HepG2 (cell line): Measurements from ENCODE around the gene NR3C2. TPM values are rescaled to one million over a fixed set of nuclear protein-coding genes. Genes with fewer than 3 reads are reported as not detected.

ENCODE experiments used
- ATAC-seq: fragments of 200-7000 bp; cut with Tn5 transposase; 3 replicates; pipeline ENCODE4 v1.9.1; 2020; ENCODE audit warnings: mild to moderate bottlenecking, moderate library complexity
- BruUV-seq: library from RNA; stranded (reverse); fragments of 400-500 nt; replicated peaks from 2 replicates; lab custom pipeline; 2021; lab: Mats Ljungman, UMichigan
- CTCF ChIA-PET: fragments of 300-600 bp; formaldehyde crosslinking; extraction: SDS; loops from one replicate; lab custom pipeline; 2021; ENCODE audit warnings: low total read pairs, inconsistent platforms, low intra/inter-chr PET ratio; lab: Yijun Ruan, JAX
- POLR2A ChIA-PET: fragments of 350-600 bp; sonication (Branson Sonifier 250); formaldehyde crosslinking; loops from one replicate; lab custom pipeline; 2020; ENCODE audit warnings: antibody characterized with exemption, inconsistent platforms; lab: Yijun Ruan, JAX
- DNase-seq: peaks from one replicate; pipeline ENCODE4 v3.0.0-alpha.2; 2015; ENCODE audit warnings: low spot score
- FAIRE-seq: peaks from 3 replicates; lab custom pipeline; 2011; peaks lifted over from hg19 to GRCh38; lab: Jason Lieb, UNC
- H2AFZ ChIP-seq: one replicate; pipeline ENCODE4 v1.6.1; 2011; ENCODE audit warnings: low read length, inconsistent platforms
- H3K27ac ChIP-seq: fragments of 300-600 bp; 3 replicates; pipeline ENCODE4 v1.8.0; 2011; ENCODE audit warnings: mixed run types, mild to moderate bottlenecking, mixed read lengths, low read length, inconsistent platforms; ENCODE audit not compliant: insufficient read depth; ENCODE audit errors: extremely low read length
- H3K27me3 ChIP-seq, 2 experiments: fragments of 200-600 bp in 1 of 2; 2 replicates in 1 of 2; 3 replicates in 1 of 2; pipeline versions ENCODE4 v1.6.0 to v1.8.0; 2011; ENCODE audit warnings: low read length in 2 of 2, mild to moderate bottlenecking in 2 of 2, moderate library complexity in 2 of 2, inconsistent platforms in 1 of 2; ENCODE audit not compliant: insufficient read depth in 2 of 2, control insufficient read depth in 1 of 2
- H3K36me3 ChIP-seq, 2 experiments: fragments of 200-600 bp in 1 of 2; replicated peaks in 1 of 2; 2 replicates in 1 of 2; 3 replicates in 1 of 2; pipeline versions ENCODE4 v1.5.1 to v1.8.0; 2011; ENCODE audit warnings: low read length in 2 of 2, inconsistent platforms in 1 of 2; ENCODE audit not compliant: insufficient read depth in 2 of 2, control insufficient read depth in 1 of 2
- H3K4me1 ChIP-seq: 2 replicates; pipeline ENCODE4 v1.5.1; 2012; ENCODE audit warnings: low read length, inconsistent platforms; ENCODE audit not compliant: insufficient read depth
- H3K4me2 ChIP-seq: 2 replicates; pipeline ENCODE4 v1.6.0; 2011; ENCODE audit warnings: low read depth, low read length, inconsistent platforms
- H3K4me3 ChIP-seq, 3 experiments: fragments of 200-600 bp in 1 of 3; sonication (generic), shearing (Covaris generic) in 1 of 3; replicated peaks in 1 of 3; 2 replicates each; pipeline ENCODE4 v1.5.1; 2011 to 2016; ENCODE audit warnings: low read length in 3 of 3, inconsistent platforms in 2 of 3, low read depth in 2 of 3, mild to moderate bottlenecking in 2 of 3, control low read depth in 1 of 3, mixed read lengths in 1 of 3; ENCODE audit not compliant: insufficient read depth in 1 of 3
- H3K79me2 ChIP-seq: one replicate; pipeline ENCODE4 v1.6.1; 2011; ENCODE audit warnings: low read length, inconsistent platforms; ENCODE audit not compliant: insufficient read depth
- H3K9ac ChIP-seq: 2 replicates; pipeline ENCODE4 v1.6.0; 2011; ENCODE audit warnings: mild to moderate bottlenecking, low read depth, low read length, inconsistent platforms; ENCODE audit not compliant: insufficient read depth
- H3K9me3 ChIP-seq: 2 replicates; pipeline ENCODE4 v1.5.1; 2012; ENCODE audit warnings: mild to moderate bottlenecking, low read length
- H4K20me1 ChIP-seq: 2 replicates; pipeline ENCODE4 v1.6.0; 2011; ENCODE audit warnings: inconsistent platforms, mild to moderate bottlenecking, low read length, moderate library complexity; ENCODE audit not compliant: insufficient read depth
- CC2D1A ChIP-seq: sonication (generic); formaldehyde crosslinking; IDR thresholded peaks from 2 replicates; pipeline ENCODE4 v1.8.1; 2023; ENCODE audit warnings: mild to moderate bottlenecking, missing genetic modification reagents
- ELF4 ChIP-seq: sonication (generic); formaldehyde crosslinking; IDR thresholded peaks from 2 replicates; pipeline ENCODE4 v1.5.0; 2020; ENCODE audit warnings: missing genetic modification reagents, mild to moderate bottlenecking, moderate library complexity, borderline replicate concordance
- GZF1 ChIP-seq: sonication (generic); formaldehyde crosslinking; IDR thresholded peaks from 2 replicates; pipeline ENCODE4 v1.5.1; 2020; ENCODE audit warnings: mild to moderate bottlenecking, missing genetic modification reagents
- HDAC1 ChIP-seq: sonication (generic); formaldehyde crosslinking; IDR thresholded peaks from 2 replicates; pipeline ENCODE4 v1.5.1; 2020; ENCODE audit warnings: mild to moderate bottlenecking, missing genetic modification reagents
- KDM6A ChIP-seq: IDR thresholded peaks from 2 replicates; pipeline ENCODE4 v1.6.1; 2016; ENCODE audit warnings: low read depth
- MIXL1 ChIP-seq: IDR thresholded peaks from 2 replicates; pipeline ENCODE4 v1.6.1; 2016
- MTA3 ChIP-seq: sonication (generic); formaldehyde crosslinking; IDR thresholded peaks from 2 replicates; pipeline ENCODE4 v1.4.0; 2020; ENCODE audit warnings: missing genetic modification reagents
- PHF21A ChIP-seq: sonication (generic); formaldehyde crosslinking; IDR thresholded peaks from 2 replicates; pipeline ENCODE4 v1.5.0; 2020; ENCODE audit warnings: mild to moderate bottlenecking, missing genetic modification reagents
- SMAD9 ChIP-seq: sonication (generic); formaldehyde crosslinking; IDR thresholded peaks from 2 replicates; pipeline ENCODE4 v1.5.1; 2020; ENCODE audit warnings: mild to moderate bottlenecking, missing genetic modification reagents
- SMARCC2 ChIP-seq: fragments of 450-650 bp; IDR thresholded peaks from 2 replicates; pipeline ENCODE4 v1.6.1; 2017; ENCODE audit warnings: antibody characterized with exemption, mild to moderate bottlenecking
- SNAPC2 ChIP-seq: sonication (generic); formaldehyde crosslinking; IDR thresholded peaks from 2 replicates; pipeline ENCODE4 v1.8.1; 2022; ENCODE audit warnings: mild to moderate bottlenecking, missing genetic modification reagents
- SRSF4 ChIP-seq: fragments of 200-400 bp; formaldehyde crosslinking; IDR thresholded peaks from one replicate; pipeline ENCODE4 v1.6.1; 2018; ENCODE audit warnings: mild to moderate bottlenecking, low read depth, low read length, moderate library complexity; ENCODE audit not compliant: poor library complexity, severe bottlenecking
- TRAFD1 ChIP-seq: sonication (generic); formaldehyde crosslinking; IDR thresholded peaks from 2 replicates; pipeline ENCODE4 v1.5.1; 2020; ENCODE audit warnings: missing genetic modification reagents, mild to moderate bottlenecking, borderline replicate concordance
- ZBTB20 ChIP-seq: sonication (generic); formaldehyde crosslinking; IDR thresholded peaks from 2 replicates; pipeline ENCODE4 v1.8.1; 2023; ENCODE audit warnings: missing genetic modification reagents, low read depth, mild to moderate bottlenecking, borderline replicate concordance
- ZNF138 ChIP-seq: sonication (generic); formaldehyde crosslinking; IDR thresholded peaks from 2 replicates; pipeline ENCODE4 v1.5.0; 2020; ENCODE audit warnings: mild to moderate bottlenecking, low read depth, missing genetic modification reagents
- ZNF468 ChIP-seq: sonication (generic); formaldehyde crosslinking; IDR thresholded peaks from 2 replicates; pipeline ENCODE4 v1.8.0; 2022; ENCODE audit warnings: mild to moderate bottlenecking, moderate library complexity, missing genetic modification reagents
- ZNF724P ChIP-seq: sonication (generic); formaldehyde crosslinking; IDR thresholded peaks from 2 replicates; pipeline ENCODE4 v1.8.0; 2022; ENCODE audit warnings: missing genetic modification reagents, borderline replicate concordance
- ZNF781 ChIP-seq: sonication (generic); formaldehyde crosslinking; IDR thresholded peaks from 2 replicates; pipeline ENCODE4 v1.5.1; 2020; ENCODE audit warnings: borderline replicate concordance, mild to moderate bottlenecking, missing genetic modification reagents; ENCODE audit errors: not compliant biosample characterization
- WGBS: methylation state at CpG from one replicate; pipeline ENCODE4 v1.1.6; 2017; ENCODE audit warnings: low lambda C conversion rate; 5-methylcytosine and 5-hydroxymethylcytosine counted together
- in situ Hi-C: cut with HindIII; loops from 2 replicates; pipeline ENCODE4 v1.10.0; 2017; ENCODE audit warnings: low pct_unique_long_range_greater_than_20kb; ENCODE audit not compliant: extremely low pct_ligation_motif_present
- intact Hi-C: fragments of 100-400 bp; cut with micrococcal nuclease; formaldehyde crosslinking; loops from one replicate; pipeline ENCODE4 v1.10.0; 2022; ENCODE audit not compliant: unreplicated experiment
- polyA plus RNA-seq, 8 experiments: library from polyadenylated mRNA; depleted of rRNA in 3 of 8; stranded (reverse) in 7 of 8; unstranded in 1 of 8; fragments of >200 nt; fragmentation: Illumina TruSeq in 4 of 8; extraction: Trizol in 4 of 8; gene quantifications; 2 replicates each; pipeline versions ENCODE4 v1.2.1 to v1.2.3, GENCODE V29; 2011 to 2016; ENCODE audit warnings: low read depth in 4 of 8, missing spikeins in 1 of 8, mixed read lengths in 1 of 8; ENCODE audit not compliant: insufficient read depth in 1 of 8
- total RNA-seq, 5 experiments: library from RNA; depleted of rRNA; stranded (reverse); fragments of >200 nt; fragmentation: Illumina TruSeq; extraction: Trizol; gene quantifications; 2 replicates each; pipeline ENCODE4 v1.2.3, GENCODE V29; 2016; ENCODE audit warnings: low read depth in 1 of 5
- TF ChIP-seq, protein P1 (sequence below): sonication (generic); formaldehyde crosslinking; IDR thresholded peaks from 2 replicates; pipeline ENCODE4 v1.4.0; 2020; ENCODE audit warnings: mild to moderate bottlenecking, missing genetic modification reagents

Gene NR3C2
- total and polyA plus RNA-seq, 2 of the 13 experiments (the other 11 are each of a cell fraction or from before 2014, with no cell fraction given), result 0.26 to 0.46 TPM

GRCh38 chr4:148192526-148192925 lies 249.7 kb downstream of the NR3C2 start:
- Histone ChIP-seq H3K4me2 (no peak overlapping the region), H3K27me3 (no peaks in the 10 kb centered on the region), H3K4me1 (no peaks in the 10 kb centered on the region), H3K36me3 (no peaks in the 10 kb centered on the region), H3K9me3 (no peaks in the 10 kb centered on the region), H3K79me2 (no peaks in the 10 kb centered on the region), H4K20me1 (no peaks in the 10 kb centered on the region), H3K27ac (no peak overlapping the region)
- BruUV-seq, result no TSS peak
- DNase-seq, result no peak
- in situ Hi-C loops, result no loop called here
- no peak for ATAC-seq
- no CpG with 5 or more reads among the region's 3 CpGs for WGBS
- POLR2A ChIA-PET, result no interaction called here
- TF ChIP-seq ELF4 (CRISPR knock-in tag) (no peak), SNAPC2 (CRISPR knock-in tag) (no peak), KDM6A (no peak), MTA3 (no peak), SRSF4 (no peak), PHF21A (CRISPR knock-in tag) (no peak), SMARCC2 (no peak), ZBTB20 (CRISPR knock-in tag) (no peak), SMAD9 (CRISPR knock-in tag) (no peak), ZNF781 (CRISPR knock-in tag) (no peak), ZNF138 (CRISPR knock-in tag) (no peak), HDAC1 (CRISPR knock-in tag) (no peak), TRAFD1 (no peak), ZNF468 (no peak), CC2D1A (no peak), MIXL1 (CRISPR knock-in tag) (no peak), GZF1 (CRISPR knock-in tag) (no peak), ZNF724P (CRISPR knock-in tag) (no peak)
- TF ChIP-seq, protein P1, sequence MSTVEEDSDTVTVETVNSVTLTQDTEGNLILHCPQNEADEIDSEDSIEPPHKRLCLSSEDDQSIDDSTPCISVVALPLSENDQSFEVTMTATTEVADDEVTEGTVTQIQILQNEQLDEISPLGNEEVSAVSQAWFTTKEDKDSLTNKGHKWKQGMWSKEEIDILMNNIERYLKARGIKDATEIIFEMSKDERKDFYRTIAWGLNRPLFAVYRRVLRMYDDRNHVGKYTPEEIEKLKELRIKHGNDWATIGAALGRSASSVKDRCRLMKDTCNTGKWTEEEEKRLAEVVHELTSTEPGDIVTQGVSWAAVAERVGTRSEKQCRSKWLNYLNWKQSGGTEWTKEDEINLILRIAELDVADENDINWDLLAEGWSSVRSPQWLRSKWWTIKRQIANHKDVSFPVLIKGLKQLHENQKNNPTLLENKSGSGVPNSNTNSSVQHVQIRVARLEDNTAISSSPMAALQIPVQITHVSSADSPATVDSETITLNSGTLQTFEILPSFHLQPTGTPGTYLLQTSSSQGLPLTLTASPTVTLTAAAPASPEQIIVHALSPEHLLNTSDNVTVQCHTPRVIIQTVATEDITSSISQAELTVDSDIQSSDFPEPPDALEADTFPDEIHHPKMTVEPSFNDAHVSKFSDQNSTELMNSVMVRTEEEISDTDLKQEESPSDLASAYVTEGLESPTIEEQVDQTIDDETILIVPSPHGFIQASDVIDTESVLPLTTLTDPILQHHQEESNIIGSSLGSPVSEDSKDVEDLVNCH (CRISPR knock-in tag), result no peak
- TF ChIP-seq, all 625 proteins: peak for 0
- H3K4me3 ChIP-seq, result no peak overlapping the region
- no peak for FAIRE-seq
- H3K9ac ChIP-seq, result no peak overlapping the region
- no peak overlapping the region for H2AFZ ChIP-seq
- intact Hi-C loops, result no loop called here
- CTCF ChIA-PET, result no interaction called here
